HL-60/S4 treated with retinoic acid at 250 ng/mL for 4 days and 3 days (cell line): ENCODE results near the gene KIF20B.

Experiments
- in situ Hi-C: fragments of 300-500 bp; cut with MboI; formaldehyde crosslinking; loops from 2 replicates; pipeline ENCODE4 v1.7.0; 2022; ENCODE audit warnings: low sequenced_read_pairs

Gene KIF20B

GRCh38 chr10:89701242-89702120, at the start of gene KIF20B:
Gene KIF20B (plus strand): TSS chr10:89701590. CDS start chr10:89705295, 3,705 bp downstream.
- in situ Hi-C loops, result no loop called here

GRCh38 chr10:89651916-89652573, 49.3 kb upstream of the KIF20B start:
- in situ Hi-C loops, result no loop called here

- in situ Hi-C loops, result no loop called here
Observed at GRCh38 chr10:89652806-89653370, 48.5 kb upstream of the KIF20B start.

GRCh38 chr10:89653410-89653869, 48.0 kb upstream of the KIF20B start:
- in situ Hi-C loops, result no loop called here

GRCh38 chr10:89655722-89656121, 45.7 kb upstream of the KIF20B start:
- in situ Hi-C loops, result no loop called here

- in situ Hi-C loops, result no loop called here
Observed at GRCh38 chr10:89657302-89657701, 44.1 kb upstream of the KIF20B start.

GRCh38 chr10:89659143-89660131, 42.0 kb upstream of the KIF20B start:
- in situ Hi-C loops, result no loop called here

GRCh38 chr10:89662596-89662995, 38.8 kb upstream of the KIF20B start:
- in situ Hi-C loops, result no loop called here

- in situ Hi-C loops, result no loop called here
Observed at GRCh38 chr10:89663144-89663543, 38.2 kb upstream of the KIF20B start.

- in situ Hi-C loops, result no loop called here
Observed at GRCh38 chr10:89664203-89664602, 37.2 kb upstream of the KIF20B start.

- in situ Hi-C loops, result no loop called here
Observed at GRCh38 chr10:89665302-89665701, 36.1 kb upstream of the KIF20B start.

GRCh38 chr10:89666138-89666537, 35.3 kb upstream of the KIF20B start:
- in situ Hi-C loops, result no loop called here

GRCh38 chr10:89668386-89669071, 32.9 kb upstream of the KIF20B start:
- in situ Hi-C loops, result no loop called here

- in situ Hi-C loops, result no loop called here
Observed at GRCh38 chr10:89669985-89670384, 31.4 kb upstream of the KIF20B start.

- in situ Hi-C loops, result no loop called here
Observed at GRCh38 chr10:89670926-89671325, 30.5 kb upstream of the KIF20B start.

GRCh38 chr10:89677341-89677740, 24.0 kb upstream of the KIF20B start:
- in situ Hi-C loops, result no loop called here

GRCh38 chr10:89679986-89680385, 21.4 kb upstream of the KIF20B start:
- in situ Hi-C loops, result no loop called here

- in situ Hi-C loops, result no loop called here
Observed at GRCh38 chr10:89683883-89684282, 17.5 kb upstream of the KIF20B start.

- in situ Hi-C loops, result no loop called here
Observed at GRCh38 chr10:89684604-89685003, 16.8 kb upstream of the KIF20B start.

- in situ Hi-C loops, result no loop called here
Observed at GRCh38 chr10:89685936-89686335, 15.5 kb upstream of the KIF20B start.
